Measurements from ENCODE around the gene CHURC1.

Gene CHURC1

DNA sequence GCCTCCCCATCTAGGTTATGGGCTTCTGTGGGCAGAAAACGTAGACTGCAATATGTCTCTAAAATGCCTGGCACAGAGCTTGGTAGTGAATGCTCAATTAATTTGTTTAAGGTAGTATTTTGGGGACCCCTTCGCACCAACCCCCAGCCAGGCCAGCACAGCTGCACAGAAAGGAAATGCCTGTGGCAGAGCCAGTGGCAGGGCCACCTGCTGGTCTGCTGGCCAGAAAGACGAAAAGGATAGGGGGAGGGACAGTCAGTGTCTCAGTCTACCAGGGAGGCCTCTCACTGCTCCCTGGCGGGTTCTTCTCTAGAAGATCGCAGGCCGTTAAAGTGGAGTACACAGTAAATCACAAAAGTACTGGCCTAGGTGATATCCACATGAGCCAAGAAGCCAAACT is 54.4 kb downstream of the CHURC1 start:
- H3K4me3 ChIP-seq (ENCODE audit: low read depth, low read length) = no peak overlapping the region
- TF ChIP-seq, protein P1, sequence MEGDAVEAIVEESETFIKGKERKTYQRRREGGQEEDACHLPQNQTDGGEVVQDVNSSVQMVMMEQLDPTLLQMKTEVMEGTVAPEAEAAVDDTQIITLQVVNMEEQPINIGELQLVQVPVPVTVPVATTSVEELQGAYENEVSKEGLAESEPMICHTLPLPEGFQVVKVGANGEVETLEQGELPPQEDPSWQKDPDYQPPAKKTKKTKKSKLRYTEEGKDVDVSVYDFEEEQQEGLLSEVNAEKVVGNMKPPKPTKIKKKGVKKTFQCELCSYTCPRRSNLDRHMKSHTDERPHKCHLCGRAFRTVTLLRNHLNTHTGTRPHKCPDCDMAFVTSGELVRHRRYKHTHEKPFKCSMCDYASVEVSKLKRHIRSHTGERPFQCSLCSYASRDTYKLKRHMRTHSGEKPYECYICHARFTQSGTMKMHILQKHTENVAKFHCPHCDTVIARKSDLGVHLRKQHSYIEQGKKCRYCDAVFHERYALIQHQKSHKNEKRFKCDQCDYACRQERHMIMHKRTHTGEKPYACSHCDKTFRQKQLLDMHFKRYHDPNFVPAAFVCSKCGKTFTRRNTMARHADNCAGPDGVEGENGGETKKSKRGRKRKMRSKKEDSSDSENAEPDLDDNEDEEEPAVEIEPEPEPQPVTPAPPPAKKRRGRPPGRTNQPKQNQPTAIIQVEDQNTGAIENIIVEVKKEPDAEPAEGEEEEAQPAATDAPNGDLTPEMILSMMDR (IDR thresholded peaks at IDR 0.05; ENCODE audit: low read depth, low read length) = no peak

- H3K4me3 ChIP-seq (ENCODE audit: low read depth, low read length) = no peak overlapping the region
- TF ChIP-seq, protein P1 (IDR thresholded peaks at IDR 0.05; ENCODE audit: low read depth, low read length) = no peak
These were observed 55.8 kb downstream of the CHURC1 start for GRCh38 chr14:64970041-64970440.

DNA sequence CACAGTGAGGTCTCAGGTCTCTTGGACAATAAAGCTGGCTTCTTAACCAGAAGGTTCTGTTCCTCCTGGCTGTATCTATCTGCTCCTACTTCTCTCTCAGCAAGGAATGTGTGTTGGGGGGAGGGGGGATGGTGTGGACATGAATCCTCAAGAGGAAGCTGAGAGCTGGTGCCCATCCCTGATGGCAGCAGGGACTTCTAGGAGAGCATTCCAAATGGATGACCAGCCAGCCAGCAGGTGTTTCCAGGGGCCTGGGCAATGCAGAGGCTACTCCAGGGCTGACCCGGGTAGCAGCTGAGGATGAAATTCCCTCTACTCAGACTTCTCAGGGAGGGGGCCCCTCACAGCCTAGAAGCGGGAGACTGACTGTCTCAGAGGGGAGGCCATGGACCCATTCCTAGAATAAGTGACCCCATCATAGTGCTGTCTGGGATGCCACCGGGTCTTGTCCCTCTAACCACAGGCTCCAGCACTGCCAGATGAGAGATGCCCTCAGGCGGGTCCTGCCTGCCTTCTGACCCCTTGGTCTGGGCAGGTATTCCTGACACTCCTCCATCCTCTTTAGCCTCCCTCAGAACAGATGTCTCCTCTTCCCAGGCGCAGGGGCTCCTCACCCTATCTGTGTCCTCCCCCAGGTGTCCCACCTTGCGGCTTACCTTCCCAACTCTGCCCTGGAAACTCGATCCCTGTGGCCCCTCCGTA is 56.7 kb downstream of the CHURC1 start:
- TF ChIP-seq, protein P1 (IDR thresholded peaks at IDR 0.05; ENCODE audit: low read depth, low read length) = no peak
- peak overlapping the region; percentile 63 for H3K4me3 ChIP-seq (ENCODE audit: low read depth, low read length)

GRCh38 chr14:64971491-64971942 is 57.3 kb downstream of the CHURC1 start:
- TF ChIP-seq, protein P1 (IDR thresholded peaks at IDR 0.05; ENCODE audit: low read depth, low read length) = no peak
- H3K4me3 ChIP-seq (ENCODE audit: low read depth, low read length) = peak overlapping the region; percentile 63

DNA sequence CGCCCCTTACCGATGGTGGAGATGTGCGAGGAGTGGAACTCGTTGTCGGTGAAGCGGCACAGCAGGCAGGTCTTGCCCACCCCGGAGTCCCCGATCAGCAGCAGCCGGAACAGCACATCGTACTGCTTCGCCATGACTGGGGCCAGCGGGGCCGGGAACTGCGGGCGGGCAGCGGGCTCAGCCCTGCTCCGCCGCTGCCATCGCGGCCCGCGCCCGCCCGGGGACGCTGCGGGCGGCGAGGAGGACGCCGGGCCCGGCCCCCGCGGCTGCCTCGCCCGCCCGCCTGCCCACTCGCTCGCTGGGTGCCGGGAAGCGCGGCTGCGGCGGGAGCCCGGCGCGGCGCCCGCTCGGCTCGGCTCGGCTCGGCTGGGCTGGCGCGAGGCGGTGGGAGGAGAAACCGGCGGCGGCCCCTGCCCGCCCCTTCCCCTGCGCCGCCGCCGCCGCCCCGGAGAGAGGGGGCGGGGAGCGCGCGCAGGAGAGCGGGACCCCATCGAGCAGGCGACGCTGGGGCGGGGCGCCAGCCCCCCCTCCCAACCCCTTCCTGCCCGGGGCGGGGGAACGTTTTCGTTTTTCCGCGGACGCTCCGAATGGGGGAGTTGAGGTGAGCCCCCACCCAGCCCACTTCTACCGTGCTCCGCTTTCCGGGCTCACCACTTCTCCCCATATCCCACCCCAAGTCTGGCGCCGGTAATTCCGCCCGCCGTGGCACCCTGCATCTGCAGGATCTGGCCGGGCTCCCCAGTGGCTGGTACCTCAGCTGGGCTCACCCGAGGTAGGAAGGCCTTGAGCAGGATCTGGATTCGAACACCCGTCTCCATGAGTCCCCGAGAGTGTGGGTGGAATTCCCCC is 57.9 kb downstream of the CHURC1 start, which contains the start of gene RAB15:
RAB15 (minus strand) TSS at position 394 of the 849 bp plus-strand sequence; CDS start at position 134, 260 bp downstream.
- peak within 1 kb of the TSS; percentile 64 for H3K4me3 ChIP-seq (ENCODE audit: low read depth, low read length)
- TF ChIP-seq, protein P1 (IDR thresholded peaks at IDR 0.05; ENCODE audit: low read depth, low read length) = no peak

- peak overlapping the region; percentile 64; the same call in 1 of the 2 replicates for H3K4me3 ChIP-seq (ENCODE audit: low read depth, low read length)
These were observed 58.8 kb downstream of the CHURC1 start for GRCh38 chr14:64973026-64973442.

More at GRCh38 chr14:64973026-64973442, 58.8 kb downstream of the CHURC1 start:
- TF ChIP-seq, protein P1 (IDR thresholded peaks at IDR 0.05; ENCODE audit: low read depth, low read length) = no peak

All from WI38 (cell line).